Measurements from ENCODE around the gene DNM3.

GRCh38 chr1:172003766-172004530 is 162.7 kb downstream of the DNM3 start:
- TF ChIP-seq CTCF (IDR thresholded peaks at IDR 0.05) = no peak
- no peak for TF ChIP-seq POLR2A (IDR thresholded peaks at IDR 0.05)
